GM21447 (cell line): ENCODE measurements around the gene BEST2.

ENCODE experiments used
- ATAC-seq: cut with Tn5 transposase; IDR thresholded peaks from one replicate; pipeline ENCODE4 v1.9.1; 2021; ENCODE audit not compliant: unreplicated experiment

Gene BEST2

DNA sequence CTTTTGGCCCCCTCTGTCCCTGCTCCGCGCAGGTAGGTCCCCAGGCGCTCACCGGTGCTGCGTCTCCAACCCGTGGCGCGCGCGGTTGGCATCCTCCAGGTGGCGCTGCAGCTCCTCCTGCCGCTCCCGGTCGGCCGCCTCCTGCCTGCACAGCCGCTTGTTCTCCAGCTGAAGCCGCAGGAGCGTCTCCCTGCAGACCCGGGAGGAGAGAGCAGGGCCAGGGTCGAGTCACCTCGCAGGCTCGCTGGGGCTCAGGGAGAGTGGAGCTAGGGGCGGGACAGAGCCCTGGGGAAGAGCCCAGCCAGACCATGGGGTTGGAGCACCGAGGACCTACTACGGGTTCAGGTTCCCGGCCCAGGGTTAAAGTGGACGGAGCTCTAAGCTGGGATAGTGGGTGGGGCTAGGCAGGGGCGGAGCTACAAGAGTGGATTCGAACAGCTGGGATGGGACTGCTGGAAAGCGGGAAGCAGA lies 14.5 kb downstream of the BEST2 start:
- no peak for ATAC-seq

DNA sequence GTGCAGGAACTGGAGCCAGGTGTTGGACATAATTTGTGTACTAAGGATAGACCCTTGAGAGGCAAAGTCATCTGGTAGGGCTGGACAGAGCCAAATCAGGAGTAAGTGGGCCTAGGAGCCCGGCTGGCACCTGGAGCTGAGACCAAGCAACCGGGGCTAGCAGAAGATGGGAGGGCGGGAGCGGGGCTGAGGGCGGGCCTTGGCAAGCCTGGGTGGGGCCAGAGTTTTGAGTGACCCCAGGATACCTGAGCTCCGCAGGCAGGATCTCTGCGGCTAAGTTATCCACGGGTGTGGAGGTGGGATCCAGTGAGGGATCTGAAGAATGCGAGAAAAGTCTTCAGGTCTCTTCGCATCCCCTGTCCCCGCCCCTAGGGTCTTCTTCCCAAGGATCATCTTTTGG lies 15.6 kb downstream of the BEST2 start:
- ATAC-seq = no peak

DNA sequence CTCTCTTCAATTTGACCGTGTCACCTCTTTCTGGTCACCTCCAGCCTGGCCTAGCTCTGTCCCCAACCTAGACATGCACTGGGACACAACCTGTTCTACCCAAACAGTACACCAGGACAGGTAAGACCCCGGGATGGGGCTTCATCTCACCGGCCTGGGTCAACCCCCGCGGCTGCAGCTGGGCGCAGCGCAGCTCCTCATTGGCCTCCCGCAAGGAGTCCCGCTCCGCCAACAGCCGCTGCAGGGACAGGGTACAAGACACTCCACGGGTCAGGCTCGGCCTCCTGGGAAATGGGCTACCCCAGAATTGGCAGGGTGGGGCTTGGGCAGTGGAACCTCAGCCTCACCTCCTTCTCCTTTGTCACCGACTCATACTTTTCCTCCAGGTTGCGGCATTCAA lies 16.1 kb downstream of the BEST2 start:
- no peak for ATAC-seq

DNA sequence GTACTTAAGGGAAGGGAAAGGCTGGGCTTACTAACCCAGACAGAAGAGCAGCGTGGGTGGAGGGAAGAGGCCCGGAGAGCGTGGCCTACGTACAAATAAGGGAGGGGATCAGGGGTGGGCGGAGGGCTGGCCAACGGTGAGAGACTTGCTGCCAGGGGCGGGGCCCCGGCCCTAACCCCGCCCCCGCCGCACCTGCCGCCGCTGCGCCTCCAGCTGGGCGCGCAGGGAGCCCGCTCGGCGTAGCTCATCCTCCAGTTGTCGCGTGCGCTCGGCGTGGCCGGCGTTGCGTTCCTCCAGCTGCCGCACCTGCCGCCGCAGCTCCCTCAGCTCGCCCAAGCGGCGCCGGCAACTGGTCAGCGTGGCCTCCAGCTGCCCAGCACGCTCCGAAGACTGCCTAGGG lies 18.1 kb downstream of the BEST2 start:
- ATAC-seq = no peak

DNA sequence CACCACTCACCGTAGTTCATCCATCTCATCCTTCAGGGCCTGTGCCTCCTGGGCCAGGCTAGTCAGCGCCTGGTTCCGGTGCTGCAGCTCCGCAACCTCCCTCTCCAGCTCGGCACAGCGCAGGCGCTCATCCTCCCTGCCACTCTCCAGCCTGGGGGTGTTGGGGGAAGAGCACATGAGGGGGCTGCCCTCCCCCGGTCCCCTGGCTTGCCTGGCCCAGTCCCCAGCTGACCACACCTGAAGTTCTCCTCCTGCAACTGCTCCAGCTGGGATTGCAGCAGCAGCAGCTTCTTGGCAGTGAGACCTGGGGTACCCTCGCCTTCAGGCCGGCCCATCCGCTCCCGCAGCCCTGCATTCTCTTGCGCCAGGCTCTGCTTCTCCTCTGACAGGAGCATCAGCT lies 19.3 kb downstream of the BEST2 start:
- ATAC-seq = no peak

DNA sequence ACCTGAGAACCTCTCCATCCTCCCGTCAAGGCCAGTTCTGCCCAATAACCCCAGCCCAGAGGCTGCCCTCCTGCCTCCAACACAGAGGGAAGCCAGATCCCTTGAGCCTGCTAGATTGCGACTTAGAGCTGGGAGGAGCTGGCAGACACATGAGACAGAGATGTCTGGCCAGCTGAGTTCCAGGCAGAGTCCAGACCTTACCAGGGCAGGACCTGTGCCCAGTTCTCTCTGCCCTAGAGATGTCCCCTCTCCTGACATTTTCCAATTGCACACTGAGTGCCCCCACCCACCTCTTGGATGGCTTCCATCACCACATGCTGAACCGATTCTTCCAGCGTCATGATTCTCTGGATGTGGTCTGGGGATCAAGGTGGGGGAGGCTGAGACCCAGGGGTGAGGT lies 20.7 kb downstream of the BEST2 start:
- ATAC-seq = no peak

DNA sequence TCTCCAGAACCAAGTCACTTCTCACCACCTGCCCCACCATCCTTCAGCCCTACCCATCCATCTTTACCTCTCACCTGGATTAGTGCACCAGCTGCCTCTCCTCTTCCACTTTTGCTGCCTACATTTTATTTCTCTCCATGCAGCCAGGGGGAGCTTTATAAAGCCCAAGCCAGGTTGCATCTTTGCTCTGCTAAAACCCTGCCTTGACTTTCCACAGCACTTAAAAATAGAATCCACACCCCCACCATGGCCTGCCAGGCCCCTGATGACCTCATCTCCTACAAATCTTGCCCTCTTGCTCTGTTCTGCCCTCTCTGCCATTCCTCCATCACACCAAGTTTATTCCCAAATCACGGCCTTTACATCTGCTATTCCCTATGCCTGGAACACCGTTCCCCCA lies 22.0 kb downstream of the BEST2 start:
- no peak for ATAC-seq

DNA sequence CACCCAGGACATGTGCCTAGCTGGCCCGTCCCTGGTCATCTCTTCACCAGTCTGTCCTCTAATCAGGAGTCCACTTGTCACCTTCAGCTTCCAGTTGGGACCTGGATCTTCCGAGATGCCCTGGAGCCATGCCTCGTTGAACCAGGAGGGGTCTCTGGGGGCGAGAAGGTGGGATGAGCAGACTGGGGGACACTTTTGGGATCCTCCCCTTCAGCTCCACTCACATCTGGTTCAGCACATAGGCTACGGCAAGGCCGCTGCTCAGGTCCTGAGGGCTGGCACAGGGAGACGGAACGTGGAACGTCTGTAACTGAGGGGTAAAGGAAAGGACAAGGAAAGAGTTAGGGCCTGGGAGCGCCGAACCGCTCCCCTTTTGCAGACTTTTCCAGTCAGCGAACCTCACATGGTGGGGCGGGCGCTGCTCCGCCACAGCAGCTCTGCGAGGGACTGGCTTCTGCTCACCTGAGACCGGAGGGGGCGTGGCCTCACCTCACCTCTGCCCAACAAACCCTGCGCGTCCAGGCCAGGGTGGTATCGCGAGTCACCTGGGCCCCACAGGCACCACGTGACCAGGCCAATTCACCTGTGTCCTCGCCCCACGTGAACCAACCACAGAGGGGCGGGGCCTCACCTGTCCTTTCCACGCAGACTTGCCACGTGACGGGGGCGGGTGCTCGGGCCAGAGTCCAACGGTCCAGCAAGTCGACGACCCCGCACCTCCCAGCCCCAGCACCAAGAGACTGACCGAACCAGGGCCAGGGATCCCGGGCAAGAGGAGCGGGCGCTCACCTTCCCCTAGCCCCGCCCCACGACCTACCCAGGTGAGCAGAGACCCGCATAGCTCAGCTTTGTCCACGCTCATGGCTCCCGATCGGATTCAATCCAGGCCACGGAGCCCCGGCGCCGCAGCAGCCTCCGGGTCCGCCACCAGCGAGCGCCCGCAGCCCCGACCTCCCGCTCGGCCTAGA lies 23.3 kb downstream of the BEST2 start, which contains the start of gene HOOK2:
TSS of gene HOOK2 (minus strand) at position 965 of the 968 bp plus-strand sequence. CDS start at position 862, 103 bp downstream.
- ATAC-seq = peak; percentile 1

DNA sequence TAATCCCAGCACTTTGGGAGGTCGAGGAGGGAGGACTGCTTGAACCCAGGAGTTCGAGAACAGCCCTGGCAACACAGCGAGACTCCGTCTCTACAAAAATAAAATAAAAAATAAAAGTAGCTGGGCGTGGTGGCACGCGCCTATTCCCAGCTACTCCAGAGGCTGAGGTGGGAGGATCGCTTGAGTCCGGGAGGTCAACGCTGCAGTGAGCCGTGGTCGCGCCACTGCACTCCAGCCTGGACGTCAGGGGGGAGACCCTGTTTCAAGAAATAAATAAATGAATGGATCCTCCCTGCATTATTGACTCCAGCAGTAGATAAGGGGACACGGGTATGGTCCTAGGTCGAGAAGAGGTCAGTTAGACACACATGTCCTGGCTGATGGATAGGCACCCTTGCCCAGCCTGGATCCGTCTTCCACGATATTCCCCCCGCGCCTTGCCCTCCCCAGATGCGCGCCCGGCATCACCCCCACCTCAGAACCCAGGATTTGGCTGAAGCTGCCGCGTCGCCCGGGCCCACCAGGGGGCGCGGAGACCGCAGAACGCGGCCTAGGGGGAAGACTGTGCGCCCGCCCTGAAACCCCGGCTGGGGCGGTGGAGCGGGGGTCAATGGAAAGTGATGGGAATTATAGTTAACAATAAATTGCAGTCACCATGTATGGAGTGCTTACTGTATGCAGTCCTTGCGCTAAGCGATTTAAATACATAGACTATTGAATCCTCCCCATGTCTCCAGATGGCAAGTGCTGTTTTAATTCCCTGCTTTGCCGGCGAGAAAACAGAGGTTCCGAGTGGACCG lies 25.8 kb downstream of the BEST2 start:
- no peak for ATAC-seq

DNA sequence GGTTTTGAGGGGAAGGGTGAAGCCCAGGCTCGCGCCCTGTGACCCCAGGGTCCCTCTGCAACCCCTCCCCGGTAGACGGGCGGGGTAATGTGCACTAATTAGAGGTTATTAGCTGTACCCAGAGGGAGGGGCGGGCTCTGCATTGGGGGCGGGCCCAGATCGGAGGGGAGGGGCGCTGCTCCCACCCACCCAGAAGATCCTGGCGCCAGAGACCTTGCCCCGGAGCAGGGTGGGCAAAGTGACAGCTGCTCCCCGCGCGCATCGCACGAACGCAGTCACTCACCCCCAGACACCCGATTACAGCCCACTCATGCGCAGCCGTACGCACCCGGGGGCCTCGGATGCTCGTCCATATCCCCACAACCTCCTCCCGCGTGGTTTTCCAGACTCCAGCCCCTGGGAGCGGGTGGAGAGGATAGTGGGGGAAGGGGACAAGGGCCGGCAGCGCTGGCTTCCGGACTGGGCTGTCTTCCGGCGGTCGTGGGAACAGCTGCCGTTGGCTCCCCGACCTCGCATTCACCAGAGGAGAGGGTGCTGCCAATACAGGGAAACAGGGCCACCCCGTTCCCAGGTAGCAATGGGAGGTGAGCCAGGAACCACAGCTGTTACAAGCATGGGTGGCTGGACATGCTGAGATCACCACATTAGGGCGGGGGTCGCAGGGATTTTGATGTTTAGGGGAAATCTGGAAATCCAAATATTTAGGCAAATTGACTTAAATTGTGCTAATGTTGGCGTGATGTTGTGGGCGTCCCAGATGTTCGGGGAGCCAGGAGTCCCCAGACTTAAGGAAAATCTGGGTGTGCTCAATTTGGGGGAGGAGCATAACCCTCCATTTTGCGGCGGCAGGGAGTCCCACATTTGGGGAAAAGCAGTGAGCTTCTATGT lies 26.7 kb downstream of the BEST2 start:
- no peak for ATAC-seq

DNA sequence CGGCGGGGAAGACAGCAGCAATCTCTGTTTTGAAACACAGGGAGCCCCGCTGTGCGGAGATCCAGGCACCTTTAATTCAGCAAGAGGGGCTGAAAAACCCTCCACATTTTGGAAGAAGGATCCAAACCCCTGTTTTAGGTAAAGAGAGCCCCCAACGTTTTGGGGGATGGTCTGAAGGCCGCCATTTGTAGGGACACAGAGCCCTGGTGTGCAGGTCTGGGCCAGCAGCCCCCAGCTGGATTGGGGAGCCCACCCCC lies 27.2 kb downstream of the BEST2 start:
- ATAC-seq = no peak

DNA sequence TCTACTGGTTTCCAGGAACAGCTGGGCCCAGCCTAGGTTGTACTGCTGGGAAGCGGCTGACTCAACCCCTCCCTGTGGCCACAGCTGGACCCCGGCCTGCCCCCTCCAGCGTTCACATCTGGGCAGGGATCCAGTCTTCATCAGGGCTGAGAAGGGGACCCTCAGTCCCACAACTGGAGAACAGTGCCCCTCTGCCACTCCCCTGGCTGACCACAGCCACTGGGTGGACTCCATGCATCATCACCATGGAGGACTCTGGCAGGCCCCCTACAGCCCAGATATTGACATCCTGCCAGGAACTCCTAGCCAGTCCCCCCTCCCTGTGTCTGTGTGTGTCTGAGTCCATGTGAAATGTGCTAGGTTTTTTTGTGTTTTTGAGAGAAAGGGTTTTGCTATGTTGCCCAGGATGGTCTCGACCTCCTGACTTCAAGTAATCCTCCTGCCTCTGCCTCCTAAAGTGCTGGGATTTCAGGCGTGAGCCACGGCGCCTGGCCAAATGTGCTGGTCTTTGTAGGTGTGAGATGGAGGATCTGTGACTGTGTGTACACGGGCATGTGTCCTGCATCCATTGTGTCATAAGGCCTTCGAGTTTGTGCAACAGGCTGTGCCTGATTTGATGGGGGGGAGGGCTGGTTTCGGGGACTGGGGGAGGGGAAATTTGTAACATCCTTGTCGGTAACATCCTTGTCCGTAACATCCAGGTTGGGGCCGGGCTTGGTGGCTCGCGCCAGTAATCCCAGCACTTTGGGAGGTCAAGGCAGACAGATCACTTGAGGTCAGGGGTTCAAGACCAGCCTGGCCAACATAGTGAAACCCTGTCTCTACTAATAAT lies 27.8 kb downstream of the BEST2 start:
- no peak for ATAC-seq

DNA sequence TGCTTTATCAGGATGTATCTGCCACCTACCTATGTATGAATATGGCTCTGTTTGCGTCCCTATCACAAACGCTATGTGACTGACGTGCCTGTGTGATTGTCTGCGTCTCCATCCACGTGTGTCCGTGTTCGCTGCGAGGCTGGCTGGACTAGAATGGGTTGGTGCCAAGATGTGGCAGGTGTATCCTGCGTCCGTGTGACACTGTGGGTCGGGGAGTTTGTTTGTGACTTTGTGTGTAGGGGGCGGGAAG lies 30.5 kb downstream of the BEST2 start:
- ATAC-seq = no peak

DNA sequence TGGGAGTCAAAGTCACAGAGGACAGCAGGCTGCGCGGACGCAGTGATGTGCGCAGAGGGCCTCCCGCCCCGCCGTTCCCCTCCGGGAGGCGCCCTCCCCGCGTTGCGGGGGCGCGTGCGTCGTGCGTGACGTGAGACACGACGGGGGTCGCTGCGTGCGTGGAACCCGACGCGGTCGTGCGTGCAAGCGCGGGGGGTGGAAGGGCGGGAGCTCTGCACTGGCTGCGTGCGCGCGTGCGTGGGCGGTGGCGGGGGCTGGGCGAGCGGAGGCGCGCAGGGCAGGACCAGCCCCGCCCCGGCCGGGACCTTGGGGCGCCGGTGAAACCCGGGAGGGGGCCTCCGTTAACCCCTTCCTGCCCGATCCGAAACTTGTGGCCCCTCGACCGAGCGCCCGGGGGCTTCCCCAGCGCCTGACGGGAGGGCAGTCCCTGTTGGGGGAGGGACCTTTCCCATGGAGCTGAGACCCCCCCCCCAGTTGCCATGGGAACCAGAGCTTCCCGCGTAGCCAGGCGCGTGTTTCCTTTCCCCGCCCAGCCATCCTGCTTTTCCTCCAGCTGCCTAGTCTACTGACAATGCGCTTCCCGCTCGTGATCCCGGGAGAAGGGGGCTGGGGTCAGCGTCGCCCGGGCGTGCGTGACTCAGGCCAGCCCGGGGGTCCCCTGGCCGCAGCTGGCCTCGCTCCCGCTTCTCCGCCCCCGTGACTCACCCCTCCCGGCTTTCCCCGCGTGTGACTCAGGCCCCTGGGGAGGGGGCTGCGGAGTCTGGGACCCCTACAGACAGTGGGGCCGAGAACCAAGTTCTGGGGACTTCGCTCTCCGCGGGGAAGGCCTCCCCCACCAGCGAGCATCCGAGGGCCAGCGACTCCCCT lies 31.1 kb downstream of the BEST2 start:
- ATAC-seq = no peak

DNA sequence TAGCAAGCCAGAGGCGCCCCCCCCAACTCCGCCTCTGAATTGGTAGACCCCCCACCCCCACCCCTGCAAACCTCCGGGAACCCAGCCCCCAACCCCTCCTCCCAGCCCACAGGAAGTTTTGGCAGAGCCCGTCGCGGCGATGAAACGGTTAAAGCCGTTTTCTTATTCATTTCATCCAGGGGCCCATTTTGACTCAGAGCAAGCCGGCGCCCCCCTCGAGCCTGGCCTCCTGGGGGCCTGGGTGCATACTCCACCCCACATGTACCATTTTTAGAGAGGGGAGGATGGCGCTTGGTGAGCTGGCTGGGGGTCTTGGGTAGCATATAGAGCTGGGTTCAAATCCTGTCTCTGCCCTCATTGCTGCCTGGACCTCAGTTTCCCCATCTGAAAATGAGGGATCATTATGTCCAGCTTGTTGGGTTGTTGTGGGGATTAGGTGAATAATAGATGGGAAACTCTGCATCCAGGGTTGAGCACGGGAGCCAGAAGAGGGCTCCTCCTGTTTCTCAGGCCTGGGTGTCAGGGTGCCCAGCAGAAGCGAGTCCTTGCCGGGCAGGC lies 31.8 kb downstream of the BEST2 start:
- ATAC-seq = no peak

DNA sequence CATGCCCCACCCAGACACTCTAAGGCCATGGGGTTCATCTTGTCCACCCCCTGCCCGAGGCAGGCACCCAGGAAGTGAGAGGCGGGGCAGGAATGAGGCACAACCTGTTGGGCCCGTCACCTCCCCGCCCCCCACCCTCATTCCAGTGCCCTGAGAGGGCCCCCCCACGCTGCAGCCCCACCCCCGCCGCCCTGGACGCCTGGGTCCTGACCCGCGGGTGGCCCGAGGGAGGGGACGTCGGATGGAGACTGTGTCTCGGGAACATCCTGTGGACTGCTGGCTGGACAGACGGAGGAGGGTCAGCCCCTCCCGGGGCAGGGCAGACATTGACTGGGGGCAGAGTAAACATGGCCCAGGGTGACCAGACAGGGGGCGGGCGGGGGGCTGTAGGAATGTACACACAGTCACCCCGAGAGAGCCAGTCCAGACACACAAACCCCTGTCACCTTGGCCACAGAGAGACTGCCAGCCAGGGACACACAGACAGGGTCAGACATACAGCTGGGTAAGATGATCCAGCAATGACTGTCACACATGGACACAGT lies 32.3 kb downstream of the BEST2 start:
- ATAC-seq = no peak

DNA sequence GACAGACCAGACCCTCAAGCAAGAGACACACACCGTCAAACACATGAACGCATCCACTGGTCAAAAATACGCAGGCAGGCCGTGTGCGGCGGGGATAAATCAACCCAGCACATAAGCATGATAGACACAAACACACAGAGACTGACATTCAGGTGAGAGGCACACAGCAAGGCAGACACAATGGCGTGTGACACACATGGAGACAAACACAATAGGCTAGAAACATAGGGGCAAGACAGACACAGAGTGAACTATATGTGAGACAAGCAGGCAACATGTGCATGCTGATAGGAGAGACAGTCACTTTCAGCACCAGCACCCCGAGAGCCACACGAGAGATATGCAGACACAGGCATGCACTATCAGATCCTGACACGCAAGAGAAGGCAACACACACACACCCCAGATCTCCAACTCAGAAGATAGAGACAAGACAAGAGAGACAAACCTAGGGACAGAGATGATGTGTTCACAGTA lies 32.8 kb downstream of the BEST2 start:
- ATAC-seq = no peak

DNA sequence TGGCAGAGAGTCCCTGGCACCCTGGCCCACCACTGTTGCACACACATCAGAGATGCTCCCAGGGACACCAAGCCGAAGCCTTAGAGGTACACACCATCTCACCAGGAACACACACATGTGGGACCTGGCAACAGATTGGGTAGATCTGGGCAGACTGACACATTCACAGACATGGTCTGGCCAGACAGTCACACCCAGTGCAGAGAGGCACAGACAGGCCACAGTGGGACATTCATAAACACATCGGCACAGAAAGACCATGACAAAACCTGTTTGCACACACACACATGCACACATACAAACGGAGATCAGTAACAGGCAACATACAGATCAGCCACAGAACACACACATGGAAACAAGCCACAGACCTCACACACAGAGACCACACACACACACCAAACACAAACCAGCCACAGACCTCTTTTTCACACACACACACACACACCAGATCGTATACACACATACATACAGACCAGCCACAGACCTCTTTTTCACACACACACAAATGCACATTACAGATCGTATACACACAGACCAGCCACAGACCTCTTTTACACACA lies 33.4 kb downstream of the BEST2 start:
- no peak for ATAC-seq
